Measurements from ENCODE around the gene STRIT1.

Gene STRIT1

GRCh38 chr3:155323063-155323666 lies 29.7 kb upstream of the STRIT1 start:
- no peak for TF ChIP-seq TAF1 (IDR thresholded peaks at IDR 0.05; ENCODE audit: borderline replicate concordance, insufficient read depth, low read length)
- no peak for TF ChIP-seq REST (IDR thresholded peaks at IDR 0.05; ENCODE audit: insufficient read depth in 1 of 2, low read depth in 2 of 2, low read length in 2 of 2)
- TF ChIP-seq SIN3A (IDR thresholded peaks at IDR 0.05; ENCODE audit: borderline replicate concordance, insufficient read depth, low read length), result no peak
- no peak for TF ChIP-seq POLR2AphosphoS5 (IDR thresholded peaks at IDR 0.05; ENCODE audit: low read depth, low read length)
- TF ChIP-seq FOXP2 (optimal IDR thresholded peaks at IDR 0.05; ENCODE audit: borderline replicate concordance, extremely low read depth, extremely low read length, insufficient read depth), result no peak

- no peak for TF ChIP-seq FOXP2 (optimal IDR thresholded peaks at IDR 0.05; ENCODE audit: borderline replicate concordance, extremely low read depth, extremely low read length, insufficient read depth)
- no peak for TF ChIP-seq REST (IDR thresholded peaks at IDR 0.05; ENCODE audit: insufficient read depth in 1 of 2, low read depth in 2 of 2, low read length in 2 of 2)
- TF ChIP-seq POLR2AphosphoS5 (IDR thresholded peaks at IDR 0.05; ENCODE audit: low read depth, low read length), result no peak
- TF ChIP-seq TAF1 (IDR thresholded peaks at IDR 0.05; ENCODE audit: borderline replicate concordance, insufficient read depth, low read length), result no peak
These were observed 27.9 kb upstream of the STRIT1 start for GRCh38 chr3:155321418-155321817.

GRCh38 chr3:155320934-155321333 lies 27.5 kb upstream of the STRIT1 start:
- no peak for TF ChIP-seq SIN3A (IDR thresholded peaks at IDR 0.05; ENCODE audit: borderline replicate concordance, insufficient read depth, low read length)
- TF ChIP-seq REST (IDR thresholded peaks at IDR 0.05; ENCODE audit: insufficient read depth in 1 of 2, low read depth in 2 of 2, low read length in 2 of 2), result no peak
- TF ChIP-seq POLR2AphosphoS5 (IDR thresholded peaks at IDR 0.05; ENCODE audit: low read depth, low read length), result no peak
- no peak for TF ChIP-seq TAF1 (IDR thresholded peaks at IDR 0.05; ENCODE audit: borderline replicate concordance, insufficient read depth, low read length)
- TF ChIP-seq FOXP2 (optimal IDR thresholded peaks at IDR 0.05; ENCODE audit: borderline replicate concordance, extremely low read depth, extremely low read length, insufficient read depth), result no peak

GRCh38 chr3:155318740-155319139 lies 25.3 kb upstream of the STRIT1 start:
- TF ChIP-seq POLR2AphosphoS5 (IDR thresholded peaks at IDR 0.05; ENCODE audit: low read depth, low read length), result no peak
- TF ChIP-seq TAF1 (IDR thresholded peaks at IDR 0.05; ENCODE audit: borderline replicate concordance, insufficient read depth, low read length), result no peak
- TF ChIP-seq SIN3A (IDR thresholded peaks at IDR 0.05; ENCODE audit: borderline replicate concordance, insufficient read depth, low read length), result no peak
- TF ChIP-seq FOXP2 (optimal IDR thresholded peaks at IDR 0.05; ENCODE audit: borderline replicate concordance, extremely low read depth, extremely low read length, insufficient read depth), result no peak
- TF ChIP-seq REST (IDR thresholded peaks at IDR 0.05; ENCODE audit: insufficient read depth in 1 of 2, low read depth in 2 of 2, low read length in 2 of 2), result no peak

- TF ChIP-seq FOXP2 (optimal IDR thresholded peaks at IDR 0.05; ENCODE audit: borderline replicate concordance, extremely low read depth, extremely low read length, insufficient read depth) (no peak), SIN3A (IDR thresholded peaks at IDR 0.05; ENCODE audit: borderline replicate concordance, insufficient read depth, low read length) (no peak), POLR2AphosphoS5 (IDR thresholded peaks at IDR 0.05; ENCODE audit: low read depth, low read length) (no peak), REST (IDR thresholded peaks at IDR 0.05; ENCODE audit: insufficient read depth in 1 of 2, low read depth in 2 of 2, low read length in 2 of 2) (no peak), TAF1 (IDR thresholded peaks at IDR 0.05; ENCODE audit: borderline replicate concordance, insufficient read depth, low read length) (no peak)
These were observed 23.7 kb upstream of the STRIT1 start for GRCh38 chr3:155317211-155317610.
